Liver (tissue), 3 donors: ENCODE data around the gene MOB1B.

Experiments used
- CTCF ChIP-seq: fragments of 150-350 bp; IDR thresholded peaks from 2 replicates; pipeline ENCODE4 v1.5.1; 2017; ENCODE audit warnings: improper control_type of control experiment, low read depth, low read length; ENCODE audit not compliant: missing input control
- FOXA2 ChIP-seq: IDR thresholded peaks from 2 replicates; pipeline ENCODE4 v1.6.1; 2016; ENCODE audit warnings: antibody characterized with exemption
- MAX ChIP-seq: IDR thresholded peaks from 2 replicates; pipeline ENCODE4 v1.6.1; 2016; ENCODE audit warnings: antibody characterized with exemption
- RAD21 ChIP-seq, 2 donors: IDR thresholded peaks; 2 replicates each; pipeline ENCODE4 v1.6.1; 2016; ENCODE audit warnings: antibody characterized with exemption in 2 of 2, mild to moderate bottlenecking in 2 of 2
- SP1 ChIP-seq: IDR thresholded peaks from 2 replicates; pipeline ENCODE4 v1.6.1; 2018; ENCODE audit warnings: antibody characterized with exemption, mild to moderate bottlenecking
- TAF1 ChIP-seq: conservative IDR thresholded peaks from 2 replicates; pipeline ENCODE4 v1.6.1; 2016; ENCODE audit warnings: antibody characterized with exemption, mild to moderate bottlenecking
- YY1 ChIP-seq: IDR thresholded peaks from 2 replicates; pipeline ENCODE4 v1.6.1; 2016; ENCODE audit warnings: antibody characterized with exemption, mild to moderate bottlenecking
- donor health status: healthy.
- donor health status: healthy.

- no peak for TF ChIP-seq CTCF
- no peak for TF ChIP-seq YY1
- no peak for TF ChIP-seq RAD21 (IDR thresholded peaks at IDR 0.05)
- no peak for TF ChIP-seq TAF1
- TF ChIP-seq MAX: no peak
- TF ChIP-seq SP1: no peak
- no peak for TF ChIP-seq FOXA2
Observed at GRCh38 chr4:70946939-70947338, 44.8 kb downstream of the MOB1B start.
